Ishikawa (cell line): ENCODE measurements around the gene ATG16L2.

ENCODE experiments used
- CEBPB ChIP-seq: IDR thresholded peaks from 2 replicates; pipeline ENCODE4 v1.6.1; 2012
- CREB1 ChIP-seq: IDR thresholded peaks from 2 replicates; pipeline ENCODE4 v1.6.1; 2012; ENCODE audit warnings: low read depth
- EP300 ChIP-seq: IDR thresholded peaks from 2 replicates; pipeline ENCODE4 v1.6.1; 2012; ENCODE audit warnings: borderline replicate concordance
- FOXM1 ChIP-seq: IDR thresholded peaks from 2 replicates; pipeline ENCODE4 v1.6.1; 2012; ENCODE audit warnings: low read depth, borderline replicate concordance
- NFIC ChIP-seq: IDR thresholded peaks from 2 replicates; pipeline ENCODE4 v1.6.1; 2012
- RAD21 ChIP-seq: IDR thresholded peaks from 2 replicates; pipeline ENCODE4 v1.6.1; 2012; ENCODE audit warnings: low read depth
- REST ChIP-seq: IDR thresholded peaks from 2 replicates; pipeline ENCODE4 v1.6.1; 2012; ENCODE audit warnings: low read depth, mild to moderate bottlenecking
- TAF1 ChIP-seq: IDR thresholded peaks from 2 replicates; pipeline ENCODE4 v1.6.1; 2012; ENCODE audit warnings: low read depth, mild to moderate bottlenecking
- TCF12 ChIP-seq: IDR thresholded peaks from 2 replicates; pipeline ENCODE4 v1.6.1; 2012; ENCODE audit warnings: low read depth
- YY1 ChIP-seq: IDR thresholded peaks from 2 replicates; pipeline ENCODE4 v1.6.1; 2012; ENCODE audit warnings: low read depth
- ZBTB7A ChIP-seq: IDR thresholded peaks from 2 replicates; pipeline ENCODE4 v1.6.1; 2012; ENCODE audit warnings: low read depth
- TF ChIP-seq, protein P1 (sequence below): IDR thresholded peaks from 2 replicates; pipeline ENCODE4 v1.6.1; 2012
- TF ChIP-seq, protein P2 (sequence below): IDR thresholded peaks from 2 replicates; pipeline ENCODE4 v1.6.1; 2012

DNA sequence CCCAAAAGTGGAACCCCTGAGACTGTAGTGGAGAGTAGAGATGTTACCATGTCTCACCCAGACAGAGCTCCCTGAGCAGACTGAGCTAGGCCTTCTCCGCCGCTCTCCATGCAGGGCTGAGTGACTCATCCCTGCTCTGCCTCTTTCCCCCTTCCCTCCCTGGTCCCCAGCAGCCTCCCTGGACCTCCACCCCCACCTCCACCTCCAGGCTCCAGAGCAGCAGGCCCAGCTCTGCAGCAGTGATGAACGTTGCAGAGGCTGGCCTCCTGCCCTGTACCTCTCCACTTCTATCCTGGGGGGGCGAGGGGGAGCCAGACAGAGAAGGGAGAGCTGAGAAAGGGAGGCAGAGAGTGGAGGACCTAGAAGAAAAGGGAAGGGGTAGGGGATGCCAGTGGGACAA is 42.7 kb upstream of the ATG16L2 start:
- TF ChIP-seq RAD21, result no peak
- no peak for TF ChIP-seq EP300
- no peak for TF ChIP-seq REST
- TF ChIP-seq YY1, result no peak
- no peak for TF ChIP-seq TAF1
- TF ChIP-seq NFIC, result no peak
- TF ChIP-seq, protein P1, sequence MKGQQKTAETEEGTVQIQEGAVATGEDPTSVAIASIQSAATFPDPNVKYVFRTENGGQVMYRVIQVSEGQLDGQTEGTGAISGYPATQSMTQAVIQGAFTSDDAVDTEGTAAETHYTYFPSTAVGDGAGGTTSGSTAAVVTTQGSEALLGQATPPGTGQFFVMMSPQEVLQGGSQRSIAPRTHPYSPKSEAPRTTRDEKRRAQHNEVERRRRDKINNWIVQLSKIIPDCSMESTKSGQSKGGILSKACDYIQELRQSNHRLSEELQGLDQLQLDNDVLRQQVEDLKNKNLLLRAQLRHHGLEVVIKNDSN, result no peak
- no peak for TF ChIP-seq FOXM1
- TF ChIP-seq ZBTB7A, result no peak
- TF ChIP-seq TCF12, result no peak
- TF ChIP-seq, protein P2, sequence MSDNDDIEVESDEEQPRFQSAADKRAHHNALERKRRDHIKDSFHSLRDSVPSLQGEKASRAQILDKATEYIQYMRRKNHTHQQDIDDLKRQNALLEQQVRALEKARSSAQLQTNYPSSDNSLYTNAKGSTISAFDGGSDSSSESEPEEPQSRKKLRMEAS, result no peak
- no peak for TF ChIP-seq CEBPB
- TF ChIP-seq CREB1, result no peak
